SK-N-MC (cell line): ENCODE data around the gene PNKP.

ENCODE experiments used
- DNase-seq: peaks from one replicate; pipeline ENCODE4 v3.0.0-alpha.2; 2011; ENCODE audit warnings: low read depth, low spot score
- H3K27ac ChIP-seq: fragments of 200-600 bp; sonication (generic); 2 replicates; pipeline ENCODE4 v1.5.1; 2016; ENCODE audit warnings: mixed run types
- H3K36me3 ChIP-seq: fragments of 200-600 bp; sonication (generic); 2 replicates; pipeline ENCODE4 v1.6.1; 2017; ENCODE audit warnings: antibody characterized with exemption, low read length, mixed read lengths; ENCODE audit not compliant: insufficient read depth
- H3K4me3 ChIP-seq: fragments of 200-600 bp; sonication (generic); 2 replicates; pipeline ENCODE4 v1.5.1; 2016
- H3K9ac ChIP-seq: fragments of 200-600 bp; sonication (generic); 2 replicates; pipeline ENCODE4 v1.8.0; 2017; ENCODE audit warnings: mixed run types, mixed read lengths; ENCODE audit not compliant: insufficient read length
- H3K9me3 ChIP-seq: fragments of 200-600 bp; sonication (generic); 2 replicates; pipeline ENCODE4 v1.6.1; 2017; ENCODE audit warnings: low read depth, mild to moderate bottlenecking, antibody characterized with exemption, low read length, moderate library complexity, mixed read lengths
- EZH2 ChIP-seq: fragments of 200-600 bp; sonication (generic); IDR thresholded peaks from one replicate; pipeline ENCODE4 v1.6.1; 2017; ENCODE audit warnings: antibody characterized with exemption
- FOXP2 ChIP-seq: optimal IDR thresholded peaks from 2 replicates; pipeline ENCODE3; 2011; ENCODE audit warnings: mild to moderate bottlenecking, moderate library complexity; ENCODE audit not compliant: insufficient read depth; ENCODE audit errors: extremely low read length, control extremely low read depth
- POLR2AphosphoS5 ChIP-seq: IDR thresholded peaks from 2 replicates; pipeline ENCODE4 v1.6.1; 2012; ENCODE audit warnings: mild to moderate bottlenecking, low read depth, low read length, borderline replicate concordance

Gene PNKP

DNA sequence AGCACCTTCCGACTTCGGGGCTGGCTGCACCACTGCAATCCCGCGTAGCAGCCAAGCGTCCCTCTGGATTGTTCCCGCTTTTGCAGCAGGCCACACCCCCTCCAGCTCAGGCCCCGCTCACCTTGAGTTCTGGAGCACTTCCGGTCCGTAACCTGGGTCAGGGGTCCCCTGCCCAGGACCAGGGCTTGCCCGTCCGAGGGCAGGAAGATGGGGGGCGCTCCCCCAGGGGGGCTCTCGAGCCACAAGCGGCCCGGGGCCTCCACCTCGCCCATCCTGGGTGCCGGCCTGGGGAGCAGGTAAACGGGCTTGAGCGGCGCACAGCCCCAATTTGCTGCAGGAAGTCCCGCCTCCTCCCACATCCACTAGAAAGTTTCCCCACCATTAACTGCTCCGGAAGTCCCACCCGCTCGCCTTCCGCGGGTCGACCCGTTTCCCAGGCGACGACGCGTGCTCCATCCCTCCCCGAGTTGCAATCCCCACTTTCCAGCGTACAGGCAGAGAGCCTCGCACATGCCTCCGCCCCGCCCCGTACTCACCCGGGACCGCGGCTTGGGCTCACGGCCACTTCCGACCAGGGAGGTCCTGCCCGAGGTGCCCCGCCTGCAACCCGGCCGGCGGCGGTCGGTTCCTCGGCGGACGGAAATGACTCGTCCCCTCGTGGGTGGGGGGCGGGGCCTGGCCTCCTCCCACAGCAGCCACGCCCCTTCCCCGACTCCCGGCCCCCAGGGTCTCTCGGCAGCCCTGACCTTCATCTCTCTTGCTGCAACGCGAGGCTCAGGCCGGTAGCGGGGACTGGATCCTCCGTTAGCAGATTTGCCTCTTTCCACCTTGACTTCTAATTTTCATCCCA, at the start of gene PNKP:
TSS of gene PNKP (minus strand) at position 644 of the 850 bp plus-strand sequence. CDS start at position 272, 372 bp downstream.
- Histone ChIP-seq H3K9me3 (no peaks in the 10 kb centered on the region), H3K9ac (peak within 1 kb of the TSS; percentile 77), H3K27ac (peak within 1 kb of the TSS; percentile 89), H3K4me3 (peak within 1 kb of the TSS; percentile 98), H3K36me3 (peaks cover 29% of the 10 kb centered on the region)
- no peak for TF ChIP-seq EZH2
- TF ChIP-seq POLR2AphosphoS5, result peak; percentile 70
- no peak for TF ChIP-seq FOXP2
- DNase-seq, result peak; percentile 73

GRCh38 chr19:49915271-49915670, 47.9 kb upstream of the PNKP start:
- Histone ChIP-seq H3K27ac (no peak overlapping the region), H3K4me3 (no peak overlapping the region), H3K9ac (no peak overlapping the region), H3K9me3 (no peaks in the 10 kb centered on the region), H3K36me3 (peaks cover 69% of the 10 kb centered on the region)
- no peak for TF ChIP-seq FOXP2
- no peak for TF ChIP-seq EZH2
- TF ChIP-seq POLR2AphosphoS5, result no peak
- DNase-seq, result no peak

DNA sequence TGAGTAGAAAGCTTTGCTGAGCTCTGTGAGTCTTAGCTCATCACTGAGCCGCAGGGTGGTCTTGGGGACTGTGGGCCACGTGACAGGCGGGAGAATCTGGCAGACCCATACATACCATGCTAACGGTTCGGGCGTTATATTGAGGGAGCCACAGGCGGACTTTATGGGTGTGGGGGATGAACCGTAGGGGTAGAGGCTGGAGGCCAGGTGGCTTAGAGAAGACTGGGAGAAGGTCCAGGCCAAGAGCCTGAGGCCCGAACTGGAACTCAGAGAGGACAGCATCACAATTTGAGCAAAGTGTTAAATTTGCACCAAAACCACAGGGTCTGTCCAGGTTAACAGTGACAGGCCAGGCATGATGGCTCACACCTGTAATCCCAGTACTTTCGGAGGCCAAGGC, 46.3 kb upstream of the PNKP start:
- no peak for DNase-seq
- Histone ChIP-seq H3K27ac (no peak overlapping the region), H3K9ac (no peak overlapping the region), H3K9me3 (no peaks in the 10 kb centered on the region), H3K4me3 (no peak overlapping the region), H3K36me3 (peaks cover 79% of the 10 kb centered on the region)
- no peak for TF ChIP-seq POLR2AphosphoS5
- TF ChIP-seq FOXP2, result no peak
- TF ChIP-seq EZH2, result no peak

- Histone ChIP-seq H3K27ac (no peak overlapping the region), H3K9ac (no peak overlapping the region), H3K36me3 (peaks cover 80% of the 10 kb centered on the region), H3K4me3 (no peak overlapping the region), H3K9me3 (no peaks in the 10 kb centered on the region)
- TF ChIP-seq POLR2AphosphoS5, result peak; percentile 34; the same call in 1 of the 2 replicates
- TF ChIP-seq EZH2, result no peak
- DNase-seq, result no peak
Measured at GRCh38 chr19:49912965-49913685, 45.7 kb upstream of the PNKP start.

GRCh38 chr19:49911381-49912145, 44.2 kb upstream of the PNKP start:
- no peak overlapping the region for H3K4me3 ChIP-seq
- H3K36me3 ChIP-seq, result peaks cover 72% of the 10 kb centered on the region
- TF ChIP-seq POLR2AphosphoS5, result no peak; the same call in 1 of the 2 replicates
- no peak for TF ChIP-seq EZH2
- no peak for TF ChIP-seq FOXP2
- no peaks in the 10 kb centered on the region for H3K9me3 ChIP-seq
- peak overlapping the region; percentile 50; the same call in 1 of the 2 replicates for H3K27ac ChIP-seq
- no peak overlapping the region for H3K9ac ChIP-seq
- no peak for DNase-seq

- H3K27ac ChIP-seq, result no peak overlapping the region
- peaks cover 62% of the 10 kb centered on the region for H3K36me3 ChIP-seq
- TF ChIP-seq FOXP2 (no peak), EZH2 (no peak), POLR2AphosphoS5 (no peak)
- no peak overlapping the region for H3K9ac ChIP-seq
- no peaks in the 10 kb centered on the region for H3K9me3 ChIP-seq
- DNase-seq, result no peak
- H3K4me3 ChIP-seq, result no peak overlapping the region
Measured at GRCh38 chr19:49910179-49910578, 42.8 kb upstream of the PNKP start.

DNA sequence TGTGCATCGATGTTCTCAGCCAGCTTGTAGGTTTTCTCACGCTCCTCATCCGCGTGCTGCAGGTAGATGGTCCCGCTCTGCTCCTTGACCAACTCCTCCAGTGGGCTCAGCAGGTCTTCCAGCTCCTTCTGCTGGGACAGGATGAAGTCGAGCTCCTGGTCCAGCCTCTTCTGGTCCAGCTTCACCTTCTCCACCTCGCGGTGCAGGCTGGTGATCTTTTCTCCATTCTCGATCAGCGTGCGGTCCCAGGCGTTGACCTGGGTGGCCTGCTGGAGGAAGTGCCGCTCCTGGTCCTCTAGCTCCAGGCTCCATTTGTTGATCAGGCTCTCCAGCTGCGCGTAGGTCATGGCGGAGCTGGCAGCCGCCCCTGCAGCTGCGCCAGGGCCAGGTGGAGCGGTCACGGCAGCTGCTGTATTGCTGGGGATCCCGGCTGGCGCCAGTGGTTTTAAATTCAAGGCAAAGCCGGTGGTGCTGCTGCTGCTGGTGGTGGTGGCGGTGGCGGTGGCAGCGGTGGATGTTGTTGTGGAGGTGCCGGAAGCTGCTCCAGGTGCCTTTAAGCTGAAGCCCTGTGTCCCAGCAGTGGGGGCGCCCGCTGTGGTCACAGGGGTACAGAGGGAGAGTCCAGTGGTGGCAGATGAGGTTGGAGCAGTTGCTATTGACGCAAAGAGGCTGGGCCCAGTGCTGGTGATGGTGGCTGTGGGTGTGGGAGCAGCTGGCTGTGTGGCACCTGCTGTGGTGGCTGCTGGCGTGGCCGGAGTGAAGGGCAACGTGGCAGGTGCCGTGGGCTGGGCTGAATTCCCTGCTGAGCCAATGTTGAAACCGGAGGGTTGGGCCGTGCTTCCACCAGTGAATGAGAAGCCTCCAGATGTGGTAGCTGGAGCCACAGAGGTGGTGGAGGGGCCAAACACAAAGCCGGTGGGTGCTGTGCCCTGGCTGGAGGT, 41.4 kb upstream of the PNKP start:
- DNase-seq, result no peak
- no peak overlapping the region for H3K4me3 ChIP-seq
- TF ChIP-seq EZH2, result no peak
- no peak for TF ChIP-seq FOXP2
- TF ChIP-seq POLR2AphosphoS5, result no peak; the same call in 1 of the 2 replicates
- H3K9ac ChIP-seq, result no peak overlapping the region
- H3K27ac ChIP-seq, result no peak overlapping the region
- H3K9me3 ChIP-seq, result no peaks in the 10 kb centered on the region
- peaks cover 50% of the 10 kb centered on the region for H3K36me3 ChIP-seq
